GM12878 (cell line): ENCODE results near the gene RNU11. TPM values are rescaled to one million over a fixed set of nuclear protein-coding genes. Genes with fewer than 3 reads are reported as not detected.
A peak's percentile ranks its signal among the peaks of the same experiment; 100 is the strongest.

ENCODE experiments used
- BCLAF1 ChIP-seq: fragments of 450-650 bp; IDR thresholded peaks from 2 replicates; pipeline ENCODE4 v1.6.1; 2017; ENCODE audit warnings: antibody characterized with exemption, mild to moderate bottlenecking, moderate library complexity
- CEBPB ChIP-seq, 2 experiments: fragments of 150-350 bp in 1 of 2; IDR thresholded peaks; 2 replicates each; pipeline ENCODE4 v1.6.1; 2012 to 2014; ENCODE audit warnings: low read depth in 2 of 2, low read length in 2 of 2, borderline replicate concordance in 1 of 2, inconsistent platforms in 1 of 2
- CHD2 ChIP-seq: IDR thresholded peaks from 2 replicates; pipeline ENCODE4 v1.6.1; 2011; ENCODE audit warnings: low read depth, low read length, improper control_type of control experiment, borderline replicate concordance
- CREB1 ChIP-seq: IDR thresholded peaks from 2 replicates; pipeline ENCODE4 v1.6.1; 2012; ENCODE audit warnings: low read depth, mild to moderate bottlenecking, inconsistent platforms
- DPF2 ChIP-seq: fragments of 450-650 bp; IDR thresholded peaks from 2 replicates; pipeline ENCODE4 v1.6.1; 2017; ENCODE audit warnings: mild to moderate bottlenecking
- FOS ChIP-seq: IDR thresholded peaks from 3 replicates; pipeline ENCODE4 v1.6.1; 2011; ENCODE audit warnings: borderline replicate concordance; ENCODE audit not compliant: insufficient read length; ENCODE audit errors: extremely low read depth
- GATAD2B ChIP-seq: fragments of 450-650 bp; conservative IDR thresholded peaks from 2 replicates; pipeline ENCODE4 v1.6.1; 2017; ENCODE audit warnings: low read depth, mild to moderate bottlenecking, moderate library complexity
- HCFC1 ChIP-seq: fragments of 150-350 bp; IDR thresholded peaks from 2 replicates; pipeline ENCODE4 v1.6.1; 2014; ENCODE audit warnings: low read length
- HDAC6 ChIP-seq: fragments of 200-600 bp; sonication (generic); IDR thresholded peaks from one replicate; pipeline ENCODE4 v1.8.0; 2017; ENCODE audit warnings: antibody characterized with exemption; ENCODE audit not compliant: unreplicated experiment
- HDGF ChIP-seq: fragments of 450-650 bp; IDR thresholded peaks from 2 replicates; pipeline ENCODE4 v1.6.1; 2016; ENCODE audit warnings: antibody characterized with exemption
- IKZF1 ChIP-seq: fragments of 450-650 bp; conservative IDR thresholded peaks from 2 replicates; pipeline ENCODE4 v1.6.1; 2017; ENCODE audit warnings: antibody characterized with exemption, mild to moderate bottlenecking
- IKZF2 ChIP-seq, 2 experiments: fragments of 450-650 bp; IDR thresholded peaks; 2 replicates each; pipeline ENCODE4 v1.6.1; 2017; ENCODE audit warnings: mild to moderate bottlenecking in 2 of 2, moderate library complexity in 2 of 2
- JUNB ChIP-seq: IDR thresholded peaks from 2 replicates; pipeline ENCODE4 v1.6.1; 2016; ENCODE audit warnings: antibody characterized with exemption, mild to moderate bottlenecking
- MAX ChIP-seq: IDR thresholded peaks from 2 replicates; pipeline ENCODE4 v1.6.1; 2012; ENCODE audit warnings: low read depth, low read length, improper control_type of control experiment
- MTA3 ChIP-seq: IDR thresholded peaks from 2 replicates; pipeline ENCODE4 v1.6.1; 2012; ENCODE audit warnings: low read length, inconsistent platforms, borderline replicate concordance
- MXI1 ChIP-seq: fragments of 150-350 bp; IDR thresholded peaks from 2 replicates; pipeline ENCODE4 v1.6.1; 2011; ENCODE audit warnings: low read depth, mild to moderate bottlenecking, inconsistent platforms, low read length, improper control_type of control experiment
- NFXL1 ChIP-seq: fragments of 450-650 bp; IDR thresholded peaks from 2 replicates; pipeline ENCODE4 v1.6.1; 2017; ENCODE audit warnings: antibody characterized with exemption, mild to moderate bottlenecking, borderline replicate concordance
- NFYA ChIP-seq: IDR thresholded peaks from 2 replicates; pipeline ENCODE4 v1.6.1; 2011; ENCODE audit warnings: low read depth, mild to moderate bottlenecking, low read length, improper control_type of control experiment, borderline replicate concordance
- NR2C1 ChIP-seq: fragments of 450-650 bp; IDR thresholded peaks from 2 replicates; pipeline ENCODE4 v1.6.1; 2017; ENCODE audit warnings: antibody characterized with exemption, mild to moderate bottlenecking, moderate library complexity
- PBX3 ChIP-seq: IDR thresholded peaks from 2 replicates; pipeline ENCODE4 v1.6.1; 2011; ENCODE audit warnings: mild to moderate bottlenecking, low read depth, low read length, moderate library complexity; ENCODE audit not compliant: insufficient replicate concordance
- RELB ChIP-seq: fragments of 450-650 bp; IDR thresholded peaks from 2 replicates; pipeline ENCODE4 v1.6.1; 2017; ENCODE audit warnings: low read depth, mild to moderate bottlenecking, moderate library complexity
- SIN3A ChIP-seq: IDR thresholded peaks from 2 replicates; pipeline ENCODE4 v1.6.1; 2012; ENCODE audit warnings: low read depth, low read length, improper control_type of control experiment
- SUPT20H ChIP-seq: IDR thresholded peaks from 2 replicates; pipeline ENCODE4 v1.6.1; 2011; ENCODE audit warnings: low read depth, mild to moderate bottlenecking, low read length, moderate library complexity, borderline replicate concordance; ENCODE audit not compliant: control insufficient read depth
- TAF1 ChIP-seq: IDR thresholded peaks from 2 replicates; pipeline ENCODE4 v1.6.1; 2011; ENCODE audit warnings: mild to moderate bottlenecking, low read depth, low read length, borderline replicate concordance
- ZNF24 ChIP-seq: fragments of 450-650 bp; IDR thresholded peaks from 2 replicates; pipeline ENCODE4 v1.6.1; 2017; ENCODE audit warnings: antibody characterized with exemption, mild to moderate bottlenecking
- polyA plus RNA-seq, 11 experiments: library from polyadenylated mRNA; depleted of rRNA in 4 of 11; unstranded in 6 of 11; stranded (reverse) in 5 of 11; fragments of >200 nt; fragmentation: Nextera tagmentation in 4 of 11; fragmentation: Illumina TruSeq in 1 of 11; extraction: Ambion mirVana in 4 of 11; extraction: Trizol in 1 of 11; gene quantifications; 1 replicate in 1 of 11; 2 replicates in 10 of 11; pipeline versions ENCODE4 v1.2.1 to v1.2.3, GENCODE V29; 2011 to 2016; ENCODE audit warnings: inconsistent platforms in 2 of 11, missing spikeins in 2 of 11, low read depth in 1 of 11
- total RNA-seq, 4 experiments: library from RNA; depleted of rRNA in 3 of 4; stranded (reverse); fragments of >200 nt in 3 of 4; fragmentation: Illumina TruSeq in 1 of 4; extraction: Trizol in 1 of 4; gene quantifications; 2 replicates each; pipeline versions ENCODE4 v1.2.1 to v1.2.3, GENCODE V29; 2013 to 2021

RNU11 gene
- total and polyA plus RNA-seq, 10 of the 15 experiments (the other 5 are each of a cell fraction or from before 2014, with no cell fraction given): under 0.01 TPM; not detected in 9

GRCh38 chr1:28648474-28649198, at the start of gene RNU11 (continued):
- TF ChIP-seq RELB (peak; percentile 85), GATAD2B (peak; percentile 75), JUNB (peak; percentile 88), BCLAF1 (no peak; the same call in 1 of the 2 replicates), NR2C1 (0 out of 2 replicates have a peak, but pooled peaks have one; percentile 27), FOS (no peak), PBX3 (peak; percentile 86), SIN3A (peak; percentile 25; the same call in 1 of the 2 replicates), IKZF2 (IDR thresholded peaks at IDR 0.05) (peak; percentile 89 to 91), IKZF1 (peak; percentile 78), HDAC6 (peak; percentile 100), NFXL1 (no peak), MXI1 (peak; percentile 95; the same call in 1 of the 2 replicates), DPF2 (peak; percentile 71; the same call in 1 of the 2 replicates), CEBPB (IDR thresholded peaks at IDR 0.05; ENCODE audit: borderline replicate concordance in 1 of 2, low read depth in 2 of 2, low read length in 2 of 2) (peak; percentile 35 to 98; a peak in 3 of 4 replicates), ZNF24 (peak; percentile 77), HDGF (no peak), HCFC1 (peak; percentile 76), SUPT20H (no peak), TAF1 (peak; percentile 76), NFYA (no peak), MTA3 (peak; percentile 100), CREB1 (peak; percentile 86), CHD2 (peak; percentile 83), MAX (no peak)
